Retina (tissue), 1 donor: Measurements from ENCODE around the gene ANAPC2.
"Not testable (repeated sequence)": the region's sequence is repeated elsewhere in the genome, so short reads cannot be mapped to it uniquely, and the experiment has no call there.

ENCODE experiments used
- DNase-seq: peaks from one replicate; pipeline ENCODE4 v3.0.0-alpha.2; 2016

ANAPC2 gene

GRCh38 chr9:137141976-137142936 lies 46.1 kb downstream of the ANAPC2 start:
- no peak for DNase-seq

- no peak for DNase-seq
Measured at GRCh38 chr9:137141050-137141810, 47.1 kb downstream of the ANAPC2 start.

- no peak for DNase-seq
Measured at GRCh38 chr9:137140151-137141012, 48.0 kb downstream of the ANAPC2 start.

- no peak for DNase-seq
Measured at GRCh38 chr9:137139468-137140150, 48.8 kb downstream of the ANAPC2 start.

- peak; percentile 76 for DNase-seq
Measured at GRCh38 chr9:137138722-137139467, 49.5 kb downstream of the ANAPC2 start, which contains the start of gene GRIN1. Gene GRIN1, plus strand, starts transcription at chr9:137139154. Its CDS starts 333 bp downstream, at chr9:137139487.

GRCh38 chr9:137138058-137138721 lies 50.2 kb downstream of the ANAPC2 start:
- peak; percentile 78 for DNase-seq

GRCh38 chr9:137136881-137137607 lies 51.3 kb downstream of the ANAPC2 start:
- no peak for DNase-seq

- no peak for DNase-seq
Measured at GRCh38 chr9:137136261-137136880, 52.0 kb downstream of the ANAPC2 start.

- not testable (repeated sequence) for DNase-seq
Measured at GRCh38 chr9:137135154-137135553, 53.2 kb downstream of the ANAPC2 start.

- DNase-seq, result no peak
Measured at GRCh38 chr9:137134191-137134590, 54.2 kb downstream of the ANAPC2 start.

GRCh38 chr9:137130176-137130755 lies 58.1 kb downstream of the ANAPC2 start:
- DNase-seq, result no peak

GRCh38 chr9:137129456-137130175 lies 58.7 kb downstream of the ANAPC2 start:
- DNase-seq, result peak; percentile 96

- peak; percentile 44 for DNase-seq
Measured at GRCh38 chr9:137128862-137129455, 59.4 kb downstream of the ANAPC2 start.

- no peak for DNase-seq
Measured at GRCh38 chr9:137128158-137128861, 60.0 kb downstream of the ANAPC2 start.

GRCh38 chr9:137127301-137128157 lies 60.8 kb downstream of the ANAPC2 start:
- no peak for DNase-seq

GRCh38 chr9:137126786-137127185 lies 61.6 kb downstream of the ANAPC2 start:
- DNase-seq, result no peak
